HG02852 (cell line): ENCODE results near the gene TEKT5.
"Not testable (repeated sequence)": the region's sequence is repeated elsewhere in the genome, so short reads cannot be mapped to it uniquely, and the experiment has no call there.

Source experiments
- ATAC-seq: cut with Tn5 transposase; IDR thresholded peaks from one replicate; pipeline ENCODE4 v1.9.1; 2021; ENCODE audit warnings: mild to moderate bottlenecking, moderate library complexity; ENCODE audit not compliant: unreplicated experiment

Gene TEKT5

GRCh38 chr16:10637337-10638037, 57.2 kb downstream of the TEKT5 start:
- no peak for ATAC-seq

GRCh38 chr16:10635365-10636021, 59.2 kb downstream of the TEKT5 start:
- no peak for ATAC-seq

GRCh38 chr16:10633429-10633828, 61.3 kb downstream of the TEKT5 start:
- ATAC-seq: not testable (repeated sequence)

- no peak for ATAC-seq
These were observed 62.8 kb downstream of the TEKT5 start for GRCh38 chr16:10631886-10632285.

GRCh38 chr16:10629592-10629963, 65.2 kb downstream of the TEKT5 start:
- no peak for ATAC-seq

GRCh38 chr16:10625595-10626357, 69.0 kb downstream of the TEKT5 start:
- no peak for ATAC-seq

GRCh38 chr16:10624527-10624926, 70.2 kb downstream of the TEKT5 start:
- no peak for ATAC-seq

GRCh38 chr16:10623059-10623458, 71.7 kb downstream of the TEKT5 start:
- ATAC-seq: no peak

GRCh38 chr16:10622036-10622921, 72.5 kb downstream of the TEKT5 start:
- no peak for ATAC-seq

GRCh38 chr16:10621216-10621949, 73.3 kb downstream of the TEKT5 start:
- ATAC-seq: not testable (repeated sequence)

- ATAC-seq: no peak
These were observed 74.6 kb downstream of the TEKT5 start for GRCh38 chr16:10620120-10620519.

GRCh38 chr16:10619271-10619849, 75.4 kb downstream of the TEKT5 start:
- ATAC-seq: no peak

- no peak for ATAC-seq
These were observed 76.0 kb downstream of the TEKT5 start for GRCh38 chr16:10618710-10619209.

GRCh38 chr16:10617662-10618420, 76.9 kb downstream of the TEKT5 start:
- ATAC-seq: no peak

GRCh38 chr16:10616756-10617640, 77.7 kb downstream of the TEKT5 start:
- ATAC-seq: no peak

GRCh38 chr16:10616419-10616755, 78.3 kb downstream of the TEKT5 start:
- no peak for ATAC-seq

GRCh38 chr16:10614685-10615084, 80.0 kb downstream of the TEKT5 start:
- no peak for ATAC-seq
